Activated CD8-positive, alpha-beta memory T cell treated with anti-CD3 and anti-CD28 coated beads for 36 hours (primary cell): ENCODE results near the gene COL4A6. TPM values are rescaled to one million over a fixed set of nuclear protein-coding genes. Genes with fewer than 3 reads are reported as not detected.

Experiments
- CTCF ChIA-PET: fragments of 350-600 bp; sonication (Branson Sonifier 250); formaldehyde crosslinking; loops from one replicate; lab custom pipeline; 2021; ENCODE audit warnings: antibody characterized with exemption; lab: Charles Lee
- POLR2A ChIA-PET: fragments of 350-600 bp; sonication (Branson Sonifier 250); formaldehyde crosslinking; loops from one replicate; lab custom pipeline; 2021; ENCODE audit warnings: antibody characterized with exemption; lab: Charles Lee
- total RNA-seq, 2 experiments: library from RNA; stranded (reverse); gene quantifications; one replicate each; pipeline ENCODE4 v1.2.3, GENCODE V29; 2021

Gene COL4A6
- total RNA-seq, 2 experiments from 2014 or later = not detected

- ChIA-PET POLR2A (no interaction called here), CTCF (no interaction called here)
These were observed 268.5 kb downstream of the COL4A6 start for GRCh38 chrX:108169768-108170167.

DNA sequence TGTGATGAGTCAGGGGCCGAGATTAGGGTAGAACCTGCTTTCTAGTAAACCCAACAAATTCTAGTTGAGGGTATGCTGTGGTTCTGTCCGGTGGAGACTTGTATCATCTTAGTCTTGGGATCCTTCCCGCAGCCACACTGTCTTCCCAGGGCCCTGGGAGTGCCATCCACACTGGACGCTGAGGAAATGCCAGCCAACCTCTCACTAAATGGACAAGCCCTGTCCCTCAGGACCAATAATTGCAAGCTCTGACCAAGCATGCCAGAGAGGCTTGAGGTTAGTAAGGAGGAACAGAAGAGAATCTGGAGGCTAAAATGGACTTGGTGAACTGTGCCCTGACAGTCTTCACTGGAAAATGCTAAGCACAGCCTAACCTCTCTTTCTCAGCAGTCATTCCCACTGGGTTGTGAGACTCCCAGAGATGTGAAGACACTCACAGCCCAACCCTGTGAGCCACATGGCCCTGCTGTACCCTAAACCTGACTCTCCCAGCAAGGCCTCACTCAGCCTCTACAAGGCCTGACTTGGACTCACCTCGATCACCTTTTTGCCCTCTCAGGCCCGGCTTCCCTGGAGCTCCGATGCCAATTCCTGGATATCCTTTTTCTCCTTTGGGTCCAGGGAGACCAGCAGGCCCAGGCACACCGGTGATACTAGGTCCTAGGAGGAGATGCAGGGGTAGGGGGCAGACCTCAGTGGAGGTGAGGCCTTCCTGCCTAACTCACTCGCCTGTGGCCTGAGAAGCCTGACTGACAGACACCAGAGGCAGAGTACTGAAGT, 269.1 kb downstream of the COL4A6 start:
- CTCF ChIA-PET = no interaction called here
- POLR2A ChIA-PET = no interaction called here

DNA sequence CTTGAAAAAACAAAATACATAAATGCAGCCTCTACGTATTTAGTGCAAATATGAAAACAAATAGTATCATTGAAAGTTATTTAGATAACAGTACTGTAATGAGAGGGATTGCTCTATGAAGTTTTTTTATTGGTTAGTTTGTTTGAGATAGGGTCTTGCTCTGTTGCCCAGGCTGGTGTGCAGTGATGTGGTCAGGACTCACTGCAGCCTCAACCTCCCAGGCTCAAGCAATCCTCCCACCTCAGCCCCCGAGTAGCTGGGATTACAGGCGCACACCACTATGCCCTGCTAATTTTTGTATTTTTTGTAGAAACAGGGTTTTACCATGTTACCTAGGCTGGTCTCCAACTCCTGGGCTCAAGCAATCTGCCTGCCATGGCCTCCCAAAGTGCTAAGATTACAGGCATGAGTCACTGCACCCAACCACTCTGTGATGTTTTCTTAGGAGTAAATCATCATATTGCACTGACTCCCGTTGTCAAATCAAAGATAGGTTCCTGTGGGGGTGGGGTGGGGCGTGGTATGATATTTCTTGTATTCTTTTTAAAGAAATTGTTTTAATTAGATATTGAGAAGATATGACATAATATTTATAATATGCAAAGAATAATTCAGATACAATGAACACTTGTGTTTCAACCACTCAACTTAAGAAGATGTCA, 270.9 kb downstream of the COL4A6 start:
- CTCF ChIA-PET = no interaction called here
- POLR2A ChIA-PET = no interaction called here

DNA sequence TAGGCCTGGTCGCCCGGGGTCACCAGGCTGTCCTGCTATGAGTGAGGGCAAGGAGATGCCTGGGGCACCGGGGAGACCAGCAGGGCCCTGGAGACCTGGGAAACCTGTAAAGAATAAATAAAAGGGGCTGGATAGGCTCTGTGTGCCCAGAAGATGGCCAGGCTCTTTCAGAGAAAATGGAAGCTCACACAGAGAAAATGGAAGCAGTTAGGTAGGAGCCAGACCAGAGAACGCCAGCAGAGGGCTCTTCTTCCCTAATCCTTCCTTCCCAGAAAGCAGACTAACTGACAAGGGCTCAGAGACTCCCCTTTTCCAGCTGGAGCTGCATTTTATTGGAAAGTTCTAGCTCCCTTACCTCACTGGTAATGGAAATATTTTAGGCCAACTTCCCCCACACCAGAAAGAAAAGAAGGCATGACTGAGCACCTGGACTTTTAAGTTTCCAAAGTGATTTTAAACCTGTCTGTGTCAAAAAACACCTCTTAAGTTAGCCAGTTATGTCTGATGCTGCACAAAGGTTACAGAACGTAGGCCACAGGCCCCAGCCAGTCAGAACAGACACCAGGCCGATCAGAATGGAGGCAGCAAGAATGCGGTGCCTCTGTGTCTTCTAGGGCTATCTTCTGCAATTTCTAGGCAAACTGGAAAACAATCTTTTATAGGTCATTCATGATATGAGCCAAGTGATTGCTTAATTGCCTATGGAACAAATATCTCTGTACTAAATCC, 272.7 kb downstream of the COL4A6 start:
- POLR2A ChIA-PET = no interaction called here
- CTCF ChIA-PET = no interaction called here

- ChIA-PET CTCF (no interaction called here), POLR2A (no interaction called here)
These were observed 274.7 kb downstream of the COL4A6 start for GRCh38 chrX:108163333-108164082.

DNA sequence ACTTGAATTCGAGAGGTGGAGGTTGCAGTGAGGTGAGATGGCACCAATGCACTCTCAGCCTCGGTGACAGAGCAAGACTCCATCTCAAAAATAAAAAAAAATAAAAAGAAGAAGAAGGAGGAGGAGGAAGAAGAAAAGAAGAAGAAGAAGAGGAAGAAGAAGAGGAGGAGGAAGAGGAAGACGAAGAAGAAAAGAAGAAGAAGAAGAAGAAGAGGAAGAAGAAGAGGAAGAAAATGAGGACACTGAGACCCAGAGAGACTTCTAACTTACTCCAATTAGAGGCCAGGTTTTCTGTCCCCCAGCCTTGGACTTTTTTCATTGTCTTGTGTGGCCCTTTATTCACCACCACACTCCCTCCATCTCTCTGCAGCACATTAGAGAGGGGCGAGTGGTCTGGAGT, 276.0 kb downstream of the COL4A6 start:
- ChIA-PET CTCF (no interaction called here), POLR2A (no interaction called here)

- POLR2A ChIA-PET = no interaction called here
- CTCF ChIA-PET = no interaction called here
These were observed 277.9 kb downstream of the COL4A6 start for GRCh38 chrX:108160309-108160708.

DNA sequence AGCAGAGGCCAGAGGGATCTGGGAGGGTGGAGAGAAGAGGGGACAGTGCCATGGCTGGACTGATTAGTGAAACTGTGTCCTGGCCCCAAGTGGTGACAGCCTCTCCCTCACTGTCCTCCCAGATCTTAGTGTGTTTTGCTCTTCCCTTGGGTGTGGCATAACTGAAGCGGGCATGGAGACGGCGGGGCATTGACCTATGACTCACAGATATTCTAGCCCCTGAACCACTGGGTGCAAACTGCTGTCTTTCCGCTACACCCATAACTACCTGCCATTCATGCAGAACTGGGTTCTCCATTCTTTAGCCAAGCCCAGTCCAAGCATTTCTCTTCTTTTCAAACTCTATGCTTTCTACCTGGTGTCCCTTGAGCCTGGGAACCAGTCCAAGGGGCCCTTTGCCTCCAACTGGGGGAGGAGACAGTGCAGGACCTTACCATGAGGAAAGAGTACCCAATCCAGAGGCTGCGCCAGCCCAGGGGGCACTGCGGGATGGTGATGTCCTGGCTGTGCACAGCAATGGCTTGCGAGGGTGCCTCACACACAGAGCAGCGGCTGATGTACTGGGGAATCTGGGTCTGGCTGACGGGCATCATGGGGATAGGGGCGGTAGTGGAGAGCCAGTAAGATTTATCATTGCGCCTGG, 279.1 kb downstream of the COL4A6 start:
- CTCF ChIA-PET = no interaction called here

DNA sequence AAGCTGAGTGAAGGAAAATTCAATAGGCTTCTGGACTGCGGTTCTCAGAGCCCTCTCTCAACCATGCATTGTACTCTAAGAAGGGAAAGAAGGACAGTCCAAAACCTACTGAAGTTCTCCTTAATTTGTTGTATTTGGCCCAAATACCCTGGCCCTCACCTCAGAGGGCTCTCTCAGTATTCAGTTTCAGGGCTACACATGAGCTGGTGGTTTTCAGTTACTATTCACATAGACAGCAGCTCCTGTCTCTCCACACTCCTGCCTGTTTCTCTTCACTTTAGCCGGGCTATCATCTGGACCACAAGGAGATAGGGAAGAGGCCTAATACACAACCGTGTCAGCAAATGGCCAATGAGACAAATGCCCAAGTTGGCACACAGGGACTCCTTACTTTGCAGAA, 280.6 kb downstream of the COL4A6 start:
- POLR2A ChIA-PET = no interaction called here
- CTCF ChIA-PET = no interaction called here

More for the DNA sequence above, 279.1 kb downstream of the COL4A6 start:
- POLR2A ChIA-PET = no interaction called here

- ChIA-PET CTCF (interaction anchor here (0.6 kb wide), 1 partner anchor 1718 kb away, joined by 3 read pairs; no protein-coding TSS in a partner anchor), POLR2A (no interaction called here)
These were observed 281.2 kb downstream of the COL4A6 start for GRCh38 chrX:108156934-108157466.

DNA sequence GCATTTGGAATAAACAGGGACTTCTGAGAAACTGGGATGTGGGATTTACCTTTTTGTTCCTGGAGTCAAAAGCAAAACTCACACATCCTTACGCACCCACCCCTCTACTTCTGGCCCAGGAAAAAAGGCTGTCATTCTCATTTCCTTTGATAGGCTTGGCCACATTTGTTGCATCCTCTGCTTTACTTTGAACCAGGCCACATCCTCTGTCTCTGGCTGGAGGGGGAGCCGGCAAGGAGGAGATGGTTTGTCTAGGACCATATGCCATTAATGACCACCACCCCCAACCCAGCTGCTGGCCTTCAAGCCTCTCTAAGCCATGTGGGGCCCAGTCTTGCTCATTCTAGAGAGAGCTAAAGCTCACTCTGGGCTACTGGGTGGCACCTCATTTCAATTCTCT, 282.1 kb downstream of the COL4A6 start:
- ChIA-PET POLR2A (no interaction called here), CTCF (no interaction called here)

DNA sequence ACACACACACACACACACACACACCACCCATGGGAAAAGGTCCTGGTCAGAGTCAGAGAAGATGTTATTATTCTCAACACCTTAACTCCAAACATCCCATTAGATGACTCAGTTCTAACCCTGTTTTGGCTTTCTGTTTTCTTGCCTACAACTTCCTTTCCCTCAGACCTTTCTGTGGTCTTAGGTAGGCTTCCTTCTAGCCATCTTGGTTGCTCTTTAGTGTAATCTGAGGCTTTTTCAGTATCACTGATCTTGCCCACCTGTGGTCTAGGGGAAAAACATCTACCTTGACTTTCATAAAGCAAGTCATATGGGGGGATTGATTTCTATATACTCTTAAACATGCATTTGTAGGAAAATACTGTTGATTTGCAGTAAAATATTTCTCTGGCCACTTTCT, 289.7 kb downstream of the COL4A6 start:
- POLR2A ChIA-PET = no interaction called here
- CTCF ChIA-PET = no interaction called here

GRCh38 chrX:108138814-108139702, 299.2 kb downstream of the COL4A6 start:
- ChIA-PET POLR2A (no interaction called here), CTCF (no interaction called here)

DNA sequence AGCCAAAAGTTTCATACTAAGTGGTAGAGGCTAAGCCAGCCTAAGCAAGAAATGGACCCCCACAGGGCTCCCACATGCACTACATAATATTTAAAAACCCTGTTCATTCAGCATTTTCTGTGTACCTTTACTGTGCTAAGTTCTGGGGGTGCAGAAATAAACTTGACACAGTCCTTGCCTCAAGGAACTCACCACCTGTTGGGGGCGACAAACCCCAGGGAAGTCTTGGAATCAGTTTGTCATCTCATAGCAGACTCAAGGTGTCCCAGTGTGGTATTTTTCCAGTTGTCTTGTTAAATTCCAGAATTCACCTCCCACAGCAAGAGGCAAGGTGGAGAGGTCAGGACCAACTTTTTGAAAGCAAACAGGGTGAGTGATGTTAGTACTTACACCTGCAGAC, 303.5 kb downstream of the COL4A6 start:
- ChIA-PET POLR2A (no interaction called here), CTCF (no interaction called here)

GRCh38 chrX:108132876-108133275, 305.3 kb downstream of the COL4A6 start:
- ChIA-PET POLR2A (no interaction called here), CTCF (no interaction called here)

DNA sequence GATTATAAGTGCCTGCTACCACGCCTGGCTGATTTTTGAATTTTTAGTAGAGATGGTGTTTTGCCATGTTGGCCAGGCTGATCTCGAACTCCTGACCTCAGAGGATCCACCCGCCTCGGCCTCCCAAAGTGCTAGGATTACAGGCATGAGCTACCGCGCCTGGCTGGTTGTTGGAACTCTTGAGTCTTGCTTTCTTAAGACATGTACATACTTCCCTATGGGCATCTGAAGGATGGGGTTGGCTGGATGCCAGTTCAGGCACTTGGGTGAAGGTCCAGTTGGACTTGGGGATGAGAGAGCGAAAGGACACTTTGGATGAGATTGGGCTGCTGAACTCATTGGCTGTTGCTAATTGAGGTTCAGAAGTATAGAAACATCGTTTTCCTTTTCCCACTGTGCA, 306.2 kb downstream of the COL4A6 start:
- ChIA-PET POLR2A (no interaction called here), CTCF (no interaction called here)

GRCh38 chrX:108131471-108131870, 306.8 kb downstream of the COL4A6 start:
- POLR2A ChIA-PET = no interaction called here
- CTCF ChIA-PET = no interaction called here

DNA sequence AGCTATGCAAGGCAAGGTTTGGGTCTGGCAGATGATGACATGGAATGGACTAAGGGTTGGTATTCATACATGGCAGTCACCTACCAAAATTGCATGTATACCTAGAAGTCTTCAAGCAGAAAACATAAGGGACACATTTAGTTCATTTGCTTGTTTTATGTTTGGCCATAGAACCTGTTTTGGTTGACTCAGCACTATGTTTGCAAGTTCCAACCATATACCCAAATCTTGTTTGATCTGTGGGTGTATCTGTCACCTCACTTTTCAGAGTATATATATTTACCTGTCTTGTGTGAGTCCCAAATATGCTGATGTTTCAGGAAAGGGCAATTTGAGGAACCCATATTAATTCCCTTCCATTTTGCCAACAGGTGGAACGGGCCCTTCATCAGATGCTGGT, 307.3 kb downstream of the COL4A6 start:
- ChIA-PET POLR2A (no interaction called here), CTCF (no interaction called here)
